ENCODE measurements around the gene COL5A2.

- TF ChIP-seq CTCF (IDR thresholded peaks at IDR 0.05) (no peak), EP300 (IDR thresholded peaks at IDR 0.05; ENCODE audit: low read depth) (no peak), POLR2A (IDR thresholded peaks at IDR 0.05) (no peak)
Observed at GRCh38 chr2:189210250-189211087, 30.9 kb upstream of the COL5A2 start.
